AG09319 (cell line): Measurements from ENCODE around the gene TSKS.

Experiments
- DNase-seq: peaks from one replicate; pipeline ENCODE4 v3.0.0-alpha.2; 2010; ENCODE audit warnings: low read depth; ENCODE audit errors: extremely low read depth
- CTCF ChIP-seq: IDR thresholded peaks from 2 replicates; pipeline ENCODE4 v1.5.1; 2011; ENCODE audit warnings: low read depth, mild to moderate bottlenecking, inconsistent platforms, low read length, moderate library complexity

Gene TSKS

GRCh38 chr19:49782515-49782914, 19.4 kb upstream of the TSKS start:
- TF ChIP-seq CTCF: no peak
- DNase-seq: no peak

- DNase-seq: no peak
- TF ChIP-seq CTCF: no peak
These were observed 18.3 kb upstream of the TSKS start for GRCh38 chr19:49781394-49781793.

- DNase-seq: no peak
- TF ChIP-seq CTCF: no peak
These were observed 17.8 kb upstream of the TSKS start for GRCh38 chr19:49780861-49781260.

GRCh38 chr19:49779731-49780555, 16.8 kb upstream of the TSKS start:
- DNase-seq: no peak
- no peak for TF ChIP-seq CTCF

- TF ChIP-seq CTCF: no peak
- DNase-seq: no peak
These were observed 13.3 kb upstream of the TSKS start for GRCh38 chr19:49776371-49776764.

- DNase-seq: no peak
- TF ChIP-seq CTCF: no peak
These were observed 12.8 kb upstream of the TSKS start for GRCh38 chr19:49775742-49776370.

- DNase-seq: no peak
- TF ChIP-seq CTCF: no peak
These were observed 11.9 kb upstream of the TSKS start for GRCh38 chr19:49774969-49775368.
